ENCODE results near the gene C2orf74.

The C2orf74 gene

GRCh38 chr2:61210332-61210981 lies 48.5 kb downstream of the C2orf74 start:
- Histone ChIP-seq H3K4me3 (ENCODE audit: low read length, poor library complexity, severe bottlenecking) (no peak overlapping the region), H3K36me3 (ENCODE audit: insufficient read depth, low read length) (peaks cover 42% of the 10 kb centered on the region; the same call in 1 of the 2 replicates)

DNA sequence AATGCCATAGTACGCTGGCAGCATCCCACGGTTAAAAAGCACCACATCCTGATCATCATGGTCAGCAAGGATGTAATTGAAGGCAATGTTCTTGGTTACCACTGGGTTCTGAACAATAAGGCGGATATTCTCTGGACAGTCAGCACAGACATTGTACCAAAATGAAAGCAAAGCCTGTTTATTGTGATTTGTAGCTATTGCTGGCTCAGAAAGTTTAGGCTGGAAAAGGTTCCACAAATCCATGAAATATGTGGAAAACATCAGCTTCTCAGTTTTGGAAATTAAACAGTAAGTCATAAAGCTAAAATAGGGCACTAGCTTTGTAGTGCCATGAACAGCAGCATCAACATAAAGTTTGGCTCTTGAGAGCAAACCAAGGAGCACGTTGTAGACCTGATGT lies 52.2 kb downstream of the C2orf74 start:
- no peaks in the 10 kb centered on the region for H3F3A ChIP-seq (ENCODE audit: low read depth)
- no peak overlapping the region for H3K4me3 ChIP-seq (ENCODE audit: low read length, poor library complexity, severe bottlenecking)
- H3K4me2 ChIP-seq (ENCODE audit: low read depth, low read length, poor library complexity, severe bottlenecking), result no peak overlapping the region
- no peaks in the 10 kb centered on the region for H3K9me2 ChIP-seq (replicated peaks; ENCODE audit: low read depth, low read length)
- no peaks in the 10 kb centered on the region for H3K27me3 ChIP-seq (ENCODE audit: insufficient read depth, low read length, poor library complexity, severe bottlenecking)
- no peaks in the 10 kb centered on the region for H4K20me1 ChIP-seq (ENCODE audit: insufficient read depth, low read length, poor library complexity, severe bottlenecking)
- no peak overlapping the region for H3K9ac ChIP-seq (ENCODE audit: low read depth, low read length, poor library complexity, severe bottlenecking)
- TF ChIP-seq EZH2phosphoT487 (IDR thresholded peaks at IDR 0.05; ENCODE audit: borderline replicate concordance), result no peak
- TF ChIP-seq, protein P1, sequence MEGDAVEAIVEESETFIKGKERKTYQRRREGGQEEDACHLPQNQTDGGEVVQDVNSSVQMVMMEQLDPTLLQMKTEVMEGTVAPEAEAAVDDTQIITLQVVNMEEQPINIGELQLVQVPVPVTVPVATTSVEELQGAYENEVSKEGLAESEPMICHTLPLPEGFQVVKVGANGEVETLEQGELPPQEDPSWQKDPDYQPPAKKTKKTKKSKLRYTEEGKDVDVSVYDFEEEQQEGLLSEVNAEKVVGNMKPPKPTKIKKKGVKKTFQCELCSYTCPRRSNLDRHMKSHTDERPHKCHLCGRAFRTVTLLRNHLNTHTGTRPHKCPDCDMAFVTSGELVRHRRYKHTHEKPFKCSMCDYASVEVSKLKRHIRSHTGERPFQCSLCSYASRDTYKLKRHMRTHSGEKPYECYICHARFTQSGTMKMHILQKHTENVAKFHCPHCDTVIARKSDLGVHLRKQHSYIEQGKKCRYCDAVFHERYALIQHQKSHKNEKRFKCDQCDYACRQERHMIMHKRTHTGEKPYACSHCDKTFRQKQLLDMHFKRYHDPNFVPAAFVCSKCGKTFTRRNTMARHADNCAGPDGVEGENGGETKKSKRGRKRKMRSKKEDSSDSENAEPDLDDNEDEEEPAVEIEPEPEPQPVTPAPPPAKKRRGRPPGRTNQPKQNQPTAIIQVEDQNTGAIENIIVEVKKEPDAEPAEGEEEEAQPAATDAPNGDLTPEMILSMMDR (conservative IDR thresholded peaks at IDR 0.05; ENCODE audit: low read length), result no peak
- H3K4me1 ChIP-seq (ENCODE audit: insufficient read depth, low read length, poor library complexity, severe bottlenecking), result no peaks in the 10 kb centered on the region
- H3K79me2 ChIP-seq (ENCODE audit: insufficient read depth, low read length), result no peaks in the 10 kb centered on the region
- H3K36me3 ChIP-seq (ENCODE audit: insufficient read depth, low read length), result peaks cover 29% of the 10 kb centered on the region; the same call in 1 of the 2 replicates
- H3K9me3 ChIP-seq (ENCODE audit: insufficient read depth, low read depth, low read length), result no peaks in the 10 kb centered on the region
- no peak overlapping the region for H2AFZ ChIP-seq (ENCODE audit: low read length)

More at GRCh38 chr2:61210332-61210981, 48.5 kb downstream of the C2orf74 start:
- H3F3A ChIP-seq (ENCODE audit: low read depth), result no peaks in the 10 kb centered on the region
- H3K27me3 ChIP-seq (ENCODE audit: insufficient read depth, low read length, poor library complexity, severe bottlenecking), result no peaks in the 10 kb centered on the region
- no peak overlapping the region for H3K4me2 ChIP-seq (ENCODE audit: low read depth, low read length, poor library complexity, severe bottlenecking)
- no peaks in the 10 kb centered on the region for H3K9me3 ChIP-seq (ENCODE audit: insufficient read depth, low read depth, low read length)
- no peaks in the 10 kb centered on the region for H3K4me1 ChIP-seq (ENCODE audit: insufficient read depth, low read length, poor library complexity, severe bottlenecking)
- no peaks in the 10 kb centered on the region for H4K20me1 ChIP-seq (ENCODE audit: insufficient read depth, low read length, poor library complexity, severe bottlenecking)
- H2AFZ ChIP-seq (ENCODE audit: low read length), result no peak overlapping the region
- TF ChIP-seq EZH2phosphoT487 (IDR thresholded peaks at IDR 0.05; ENCODE audit: borderline replicate concordance), result no peak
- TF ChIP-seq, protein P1 (conservative IDR thresholded peaks at IDR 0.05; ENCODE audit: low read length), result no peak
- no peaks in the 10 kb centered on the region for H3K79me2 ChIP-seq (ENCODE audit: insufficient read depth, low read length)
- H3K9me2 ChIP-seq (replicated peaks; ENCODE audit: low read depth, low read length), result no peaks in the 10 kb centered on the region
- no peak overlapping the region for H3K9ac ChIP-seq (ENCODE audit: low read depth, low read length, poor library complexity, severe bottlenecking)
